GM21825 (cell line): ENCODE results near the gene XKRX.

Experiments
- ATAC-seq: cut with Tn5 transposase; IDR thresholded peaks from one replicate; pipeline ENCODE4 v1.9.1; 2021; ENCODE audit warnings: mild to moderate bottlenecking, moderate library complexity; ENCODE audit not compliant: unreplicated experiment

Gene XKRX

GRCh38 chrX:100895365-100896075, 33.2 kb downstream of the XKRX start:
- no peak for ATAC-seq

DNA sequence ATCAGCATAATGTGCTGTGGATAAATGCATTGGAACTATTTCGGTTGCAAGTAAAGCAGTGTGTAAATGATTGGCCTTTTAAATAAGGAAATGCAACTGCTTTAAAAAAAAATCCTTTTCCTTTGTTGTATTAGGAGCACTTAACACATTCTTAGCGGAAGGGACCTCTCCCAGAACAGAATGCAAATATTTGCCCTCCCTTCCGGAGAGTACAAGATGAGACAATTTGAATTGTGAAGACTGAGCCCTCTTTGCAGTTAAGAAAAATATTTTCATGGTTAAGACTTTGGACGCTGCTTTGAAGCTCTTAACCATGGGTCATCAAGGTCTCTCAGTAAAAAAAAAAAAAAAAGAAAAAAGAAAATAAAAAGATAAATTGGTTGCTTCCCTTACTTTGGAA, 45.1 kb downstream of the XKRX start:
- ATAC-seq = no peak

GRCh38 chrX:100880368-100880767, 48.3 kb downstream of the XKRX start:
- ATAC-seq = no peak

DNA sequence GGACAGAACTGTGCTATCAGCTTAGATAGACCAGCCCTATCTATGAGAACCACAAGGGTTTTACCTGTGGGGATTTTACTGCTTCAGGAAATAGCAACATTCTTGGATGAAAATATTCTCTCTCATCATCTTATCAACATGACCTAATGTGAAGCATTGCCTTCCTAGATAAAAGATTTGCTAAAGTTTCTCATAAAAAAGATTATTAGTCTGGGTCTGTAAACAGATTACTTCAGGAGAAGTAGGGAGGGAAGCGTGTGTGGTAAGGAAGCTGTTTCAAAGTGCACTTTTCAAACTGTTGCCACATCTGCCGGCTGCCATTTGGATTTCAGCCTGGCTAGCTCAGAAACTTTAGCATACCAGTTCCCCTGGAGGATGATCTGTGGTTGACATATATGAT, 54.4 kb downstream of the XKRX start, which contains the start of gene NOX1:
Gene NOX1 (minus strand): TSS at position 35 of the 400 bp plus-strand sequence. CDS start 220 bp downstream, outside the sequence.
- ATAC-seq = no peak

DNA sequence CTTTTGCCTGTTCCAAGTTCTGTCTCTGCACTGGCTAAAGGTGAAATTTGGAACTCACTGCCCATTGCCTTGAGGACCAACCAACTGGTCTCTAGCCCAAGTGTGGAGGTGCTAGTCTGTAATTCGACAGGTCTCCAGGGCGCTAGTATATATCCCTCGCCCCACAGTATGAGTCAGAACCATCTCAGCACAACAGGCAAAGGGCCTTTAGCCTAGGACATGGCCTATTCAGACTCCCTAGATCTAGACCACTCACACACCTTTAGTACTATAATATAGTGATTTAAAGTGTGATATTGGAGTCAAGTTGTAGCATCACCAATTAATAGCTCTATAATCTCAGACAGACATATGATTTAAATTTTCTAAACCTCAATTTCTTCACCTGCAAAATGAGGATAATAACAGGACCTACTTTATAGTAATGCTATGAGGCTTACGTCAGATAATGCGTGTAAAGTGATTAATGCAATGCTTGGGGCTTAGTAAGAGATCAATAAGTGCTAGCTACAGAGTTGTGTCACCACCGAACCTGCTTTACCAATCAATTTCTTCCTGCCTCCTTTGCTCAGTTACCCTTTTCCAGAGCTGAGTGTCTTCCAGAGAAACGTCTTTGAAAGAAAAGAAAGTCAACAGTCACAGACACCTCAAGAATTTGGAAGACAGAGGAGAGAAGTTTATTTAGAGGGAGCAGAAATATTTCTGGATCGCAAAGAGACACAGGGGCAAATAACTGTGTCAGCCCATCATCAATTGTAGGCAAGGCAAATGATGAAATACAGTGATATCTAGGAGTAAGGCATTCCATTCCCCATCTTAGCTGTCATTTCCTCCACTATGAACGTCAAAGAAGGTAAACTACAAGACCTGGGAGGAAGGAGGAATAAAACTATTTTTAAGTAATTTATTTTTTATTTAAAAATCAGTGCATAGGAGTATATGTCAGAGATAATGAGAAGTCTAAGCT, 56.8 kb downstream of the XKRX start:
- no peak for ATAC-seq

- no peak for ATAC-seq
These were observed 58.2 kb downstream of the XKRX start for GRCh38 chrX:100870527-100870926.

DNA sequence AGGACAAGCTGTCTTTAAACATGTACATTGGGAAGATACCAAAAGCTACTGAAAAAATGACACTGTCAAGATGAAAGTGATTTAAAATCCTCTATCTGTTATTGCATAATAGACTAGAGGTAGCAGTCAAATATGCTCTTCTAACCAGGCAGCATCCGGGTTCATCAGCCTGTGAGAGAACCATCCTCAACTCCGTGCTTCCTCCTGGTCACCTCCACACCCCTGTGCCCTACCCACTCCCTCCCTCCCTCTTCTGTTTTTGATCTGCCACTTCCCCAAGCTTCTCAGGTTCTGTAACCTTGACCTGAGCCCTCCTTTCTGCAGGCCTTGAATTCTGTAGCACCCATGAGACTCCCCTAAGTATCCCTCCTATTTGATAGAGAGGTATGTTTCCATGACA, 60.4 kb downstream of the XKRX start:
- ATAC-seq = no peak

GRCh38 chrX:100864657-100865391, 63.9 kb downstream of the XKRX start:
- ATAC-seq = no peak
